Stromal cell of bone marrow (primary cell): Measurements from ENCODE around the gene PRKAR1A.
"Not testable (repeated sequence)": the region's sequence is repeated elsewhere in the genome, so short reads cannot be mapped to it uniquely, and the experiment has no call there.

Experiments used
- DNase-seq: peaks from one replicate; pipeline ENCODE4 v3.0.0-alpha.2; 2012; ENCODE audit warnings: low read depth

PRKAR1A gene

DNA sequence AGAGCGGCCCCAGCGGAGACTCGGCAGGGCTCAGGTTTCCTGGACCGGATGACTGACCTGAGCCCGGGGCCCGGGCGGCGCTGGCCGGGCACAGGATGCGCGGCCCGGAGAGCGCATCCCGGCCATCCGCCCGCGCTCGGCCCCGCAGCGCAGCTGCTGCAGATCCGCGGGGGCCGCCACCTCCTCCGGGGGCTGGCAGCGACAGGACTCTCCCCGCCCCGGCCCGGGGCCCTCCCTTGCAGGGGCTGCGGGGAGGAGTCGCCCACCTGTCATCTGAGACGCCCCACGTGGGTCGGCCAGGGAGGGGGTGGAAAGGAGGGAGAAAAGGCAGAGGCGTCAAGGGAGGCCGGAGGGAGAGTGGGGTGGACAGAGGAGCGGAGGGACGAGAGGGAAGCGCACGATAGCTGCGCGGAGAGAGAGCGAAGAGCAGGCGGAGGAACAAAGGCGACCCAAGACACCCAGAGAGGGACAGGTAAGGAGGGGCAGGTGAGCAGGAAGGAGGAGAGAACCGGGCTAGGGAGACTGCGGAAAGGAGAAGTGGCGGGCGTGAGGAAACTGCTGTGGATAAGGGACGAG lies 471 bp upstream of the PRKAR1A start:
- DNase-seq, result no peak

DNA sequence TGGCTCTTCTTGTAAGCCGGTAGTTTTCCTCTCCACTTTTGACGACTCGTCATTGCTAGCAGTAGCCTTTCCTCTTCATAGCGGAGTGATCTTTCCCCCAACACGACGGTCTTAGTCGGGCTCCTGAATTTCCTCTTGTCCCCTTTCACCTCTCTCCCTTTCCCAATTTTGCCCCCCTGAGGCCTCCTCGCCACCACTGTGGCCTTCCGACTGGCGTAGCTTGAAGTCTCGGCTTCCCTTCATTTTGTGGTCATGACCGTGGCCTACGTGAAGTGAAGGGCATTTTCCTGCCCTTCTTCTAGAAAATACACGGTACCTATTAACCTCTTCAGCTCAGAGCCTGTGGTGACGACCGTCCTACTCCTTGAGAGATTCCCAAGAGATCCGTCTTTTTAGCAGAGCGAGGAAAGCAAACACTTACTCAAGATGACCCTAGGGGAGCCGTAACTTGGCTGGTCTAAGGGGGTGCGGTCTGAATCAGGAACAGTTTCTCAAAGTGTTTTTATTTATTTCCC lies 787 bp downstream of the PRKAR1A start:
- DNase-seq, result no peak

DNA sequence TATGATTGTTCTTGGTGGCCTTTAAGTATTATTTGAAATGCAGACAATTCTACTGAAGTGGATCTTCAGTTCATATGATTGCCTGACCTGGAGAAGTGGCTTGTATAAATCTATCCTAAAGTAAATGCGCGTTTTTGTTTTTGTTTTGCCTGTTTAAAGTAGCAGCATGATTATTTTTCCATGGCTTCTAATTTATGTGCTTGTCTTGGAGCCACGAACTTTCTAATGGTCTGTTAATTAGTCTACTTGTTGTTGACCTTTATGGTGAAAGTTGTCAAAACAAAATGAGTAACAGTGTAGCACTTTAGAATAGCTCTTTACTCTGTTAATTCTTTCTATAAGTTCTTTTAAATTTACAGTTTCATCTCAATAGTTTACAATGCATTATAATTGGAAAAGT lies 1.7 kb downstream of the PRKAR1A start:
- DNase-seq, result no peak

DNA sequence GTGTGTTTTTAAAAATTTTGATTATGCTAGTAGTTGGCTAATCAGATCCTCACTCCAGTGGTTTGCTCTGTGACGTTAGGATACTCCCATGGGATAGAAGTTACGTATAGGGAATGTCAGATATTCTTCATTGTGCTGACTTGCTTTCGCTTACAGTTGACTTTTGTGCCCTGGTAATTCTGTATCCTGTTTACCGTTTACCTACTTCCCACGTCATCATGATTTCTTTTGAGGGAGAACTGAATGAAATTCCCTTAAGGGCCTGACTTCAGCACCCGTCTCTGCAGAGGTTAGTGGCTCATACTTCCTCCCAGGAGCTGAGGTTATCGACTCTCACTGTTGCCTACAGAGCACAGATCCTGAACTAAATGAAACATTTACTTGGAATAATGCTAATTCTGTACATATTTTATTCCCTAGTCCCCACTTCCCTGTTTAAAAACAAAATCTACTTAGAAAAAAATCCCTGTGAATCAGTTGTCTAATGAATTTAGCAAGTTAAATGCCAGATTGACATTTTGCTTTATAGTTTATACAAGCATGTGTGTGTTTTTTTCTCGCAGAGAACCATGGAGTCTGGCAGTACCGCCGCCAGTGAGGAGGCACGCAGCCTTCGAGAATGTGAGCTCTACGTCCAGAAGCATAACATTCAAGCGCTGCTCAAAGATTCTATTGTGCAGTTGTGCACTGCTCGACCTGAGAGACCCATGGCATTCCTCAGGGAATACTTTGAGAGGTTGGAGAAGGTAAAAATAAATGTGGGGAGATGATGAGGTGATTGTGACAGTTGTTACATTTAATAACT lies 2.8 kb downstream of the PRKAR1A start:
- peak; percentile 72 for DNase-seq

DNA sequence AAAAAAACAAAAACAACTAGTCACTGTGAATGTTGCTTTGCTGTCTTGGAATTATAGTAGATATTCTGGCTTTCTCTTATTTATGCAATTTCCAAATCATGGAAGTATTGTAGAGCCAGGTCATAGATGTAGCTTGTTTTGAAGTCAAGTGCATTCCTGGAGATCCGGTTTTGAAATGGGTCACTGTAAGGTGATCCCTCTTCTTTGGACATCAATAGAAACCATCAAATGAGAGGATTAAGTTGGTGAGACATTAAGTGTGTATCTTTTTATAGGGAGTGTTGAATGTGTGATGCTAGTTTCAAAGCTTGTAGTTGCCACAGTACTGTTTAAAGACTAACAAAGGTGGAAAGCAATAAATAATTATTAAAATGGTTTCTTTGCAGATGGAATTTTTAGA lies 4.5 kb downstream of the PRKAR1A start:
- no peak for DNase-seq

DNA sequence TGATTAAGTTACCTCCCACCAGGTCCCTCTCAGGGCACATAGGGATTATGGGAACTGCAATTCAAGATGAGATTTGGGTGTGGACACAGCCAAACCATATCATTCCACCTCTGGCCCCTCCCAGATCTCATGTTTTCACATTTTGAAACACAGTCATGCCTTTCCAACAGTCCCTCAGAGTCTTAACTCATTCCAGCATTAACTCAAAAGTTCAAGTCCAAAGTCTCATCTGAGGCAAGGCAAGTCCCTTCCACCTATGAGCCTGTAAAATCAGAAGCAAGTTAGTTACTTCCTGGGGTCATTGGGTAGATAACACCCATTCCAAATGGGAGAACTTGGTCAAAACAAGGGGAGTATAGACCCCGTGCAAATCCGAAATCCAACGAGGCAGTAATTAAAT lies 5.4 kb downstream of the PRKAR1A start:
- DNase-seq, result not testable (repeated sequence)

DNA sequence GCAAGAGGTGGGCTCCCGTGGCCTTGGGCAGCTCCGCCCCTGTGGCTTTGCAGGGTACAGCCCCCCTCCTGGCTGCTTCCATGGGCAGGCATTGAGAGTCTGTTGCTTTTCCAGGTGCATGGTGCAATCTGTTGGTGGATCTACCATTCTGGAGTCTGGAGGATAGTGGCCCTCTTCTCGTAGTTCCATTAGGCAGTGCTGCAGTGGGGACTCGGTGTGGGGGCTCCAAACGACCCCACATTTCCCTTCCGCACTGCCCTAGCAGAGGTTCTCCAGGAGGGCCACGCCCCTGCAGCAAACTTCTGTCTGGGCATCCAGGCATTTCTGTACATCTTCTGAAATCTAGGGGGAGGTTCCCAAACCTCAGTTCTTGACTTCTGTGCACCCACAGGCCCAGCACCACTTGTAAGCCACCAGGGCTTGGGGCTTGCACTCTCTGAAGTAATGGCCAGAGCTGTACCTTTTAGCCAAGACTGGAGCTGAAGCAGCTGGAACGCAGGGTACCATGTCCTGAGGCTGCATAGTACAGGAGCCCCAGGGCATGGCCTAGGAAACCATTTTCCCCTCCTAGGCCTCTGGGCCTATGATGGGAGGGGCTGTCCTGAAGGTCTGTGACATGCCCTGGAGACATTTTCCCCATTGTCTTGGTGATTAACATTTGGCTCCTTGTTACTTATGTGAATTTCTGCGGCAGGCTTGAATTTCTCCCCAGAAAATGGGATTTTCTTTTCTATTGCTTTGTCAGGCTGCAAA lies 6.0 kb downstream of the PRKAR1A start:
- DNase-seq, result no peak

DNA sequence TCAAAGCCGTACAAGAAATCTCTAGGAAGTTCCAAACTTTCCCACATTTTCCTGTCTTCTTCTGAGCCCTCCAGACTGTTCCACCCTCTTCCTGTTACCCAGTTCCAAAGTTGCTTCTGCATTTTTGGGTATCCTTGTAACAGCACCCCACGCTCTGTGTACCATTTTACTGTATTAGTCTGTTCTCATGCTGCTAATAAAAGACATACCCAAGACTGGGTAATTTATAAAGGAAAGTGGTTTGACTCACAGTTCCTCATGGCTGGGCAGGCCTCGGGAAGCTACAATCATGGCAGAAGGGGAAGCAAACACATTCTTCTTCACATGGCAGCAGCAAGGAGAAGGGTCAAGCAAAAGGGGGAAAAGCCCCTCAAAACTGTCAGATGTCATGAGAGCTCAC lies 6.8 kb downstream of the PRKAR1A start:
- DNase-seq, result not testable (repeated sequence)

DNA sequence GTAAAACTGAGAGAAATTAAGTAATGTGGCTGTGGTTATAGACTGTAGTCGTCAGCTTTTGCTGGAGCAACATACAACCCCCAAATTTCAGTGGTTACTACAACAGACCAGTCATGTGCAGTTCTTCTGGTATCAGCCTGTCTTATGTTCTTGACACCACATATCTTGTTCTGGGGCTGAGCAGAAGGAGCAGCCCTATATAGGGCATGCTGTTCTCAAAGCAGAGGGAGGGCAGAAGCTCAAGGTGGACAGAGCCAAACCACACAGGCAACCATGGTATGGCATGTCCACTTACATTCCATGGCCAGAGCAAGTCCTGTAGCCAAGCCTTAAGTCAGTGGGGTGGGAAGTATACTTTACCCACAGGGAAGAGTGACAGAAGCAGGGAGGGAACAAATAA lies 7.7 kb downstream of the PRKAR1A start:
- DNase-seq, result no peak

DNA sequence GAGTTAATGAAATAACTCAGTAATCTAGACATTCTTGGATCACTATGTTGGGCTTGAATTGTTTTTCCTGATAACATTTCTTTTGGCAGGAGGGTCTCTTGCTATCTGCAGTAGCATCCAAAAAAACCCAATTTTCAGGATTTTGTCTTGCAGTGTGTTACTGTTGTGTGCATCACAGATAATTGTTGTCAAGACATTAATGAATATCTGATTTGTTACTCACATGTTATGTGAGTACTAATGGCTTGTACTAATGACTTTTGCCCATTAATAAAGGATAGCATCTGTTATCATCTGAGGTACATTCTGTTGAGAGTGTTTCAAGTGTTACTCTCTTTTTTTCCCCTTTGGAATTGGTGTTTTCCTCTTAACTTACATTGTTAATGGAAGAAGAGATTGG lies 10.0 kb downstream of the PRKAR1A start:
- DNase-seq, result no peak

DNA sequence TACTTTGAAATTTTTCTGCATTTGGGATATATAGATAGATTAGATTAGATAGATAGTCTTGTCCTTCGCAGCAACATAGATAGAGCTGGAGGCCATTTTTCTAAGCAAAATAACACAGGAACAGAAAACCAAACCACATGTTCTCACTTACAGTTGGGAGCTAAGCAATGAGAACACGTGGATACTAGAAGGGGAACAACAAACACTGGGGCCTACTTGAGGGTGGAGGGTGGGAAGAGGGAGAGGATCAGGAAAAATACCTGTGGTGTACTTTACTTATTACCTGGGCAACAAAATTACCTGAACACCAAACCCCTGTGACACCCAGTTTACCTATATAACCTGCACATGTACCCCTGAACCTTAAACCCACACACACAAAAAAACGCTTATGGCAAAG lies 14.3 kb downstream of the PRKAR1A start:
- DNase-seq, result no peak

DNA sequence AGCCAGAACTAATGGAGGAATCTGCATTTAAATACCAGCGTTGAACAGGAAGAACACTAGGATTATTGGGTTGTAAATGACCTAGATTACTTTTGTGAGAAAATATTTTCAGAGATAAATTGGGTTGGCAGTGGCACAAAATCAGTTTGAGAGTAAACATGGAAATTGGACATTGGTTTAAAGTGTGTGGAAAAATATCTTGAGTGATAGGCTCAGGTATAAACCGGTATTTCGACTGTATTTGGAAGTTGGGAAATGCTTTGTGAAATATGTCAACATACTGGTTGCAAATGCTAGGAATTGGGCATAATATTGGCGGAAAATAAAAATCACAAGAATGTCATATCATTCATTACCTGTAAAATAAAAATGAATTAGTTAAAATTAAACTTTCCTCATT lies 15.1 kb downstream of the PRKAR1A start:
- DNase-seq, result no peak

DNA sequence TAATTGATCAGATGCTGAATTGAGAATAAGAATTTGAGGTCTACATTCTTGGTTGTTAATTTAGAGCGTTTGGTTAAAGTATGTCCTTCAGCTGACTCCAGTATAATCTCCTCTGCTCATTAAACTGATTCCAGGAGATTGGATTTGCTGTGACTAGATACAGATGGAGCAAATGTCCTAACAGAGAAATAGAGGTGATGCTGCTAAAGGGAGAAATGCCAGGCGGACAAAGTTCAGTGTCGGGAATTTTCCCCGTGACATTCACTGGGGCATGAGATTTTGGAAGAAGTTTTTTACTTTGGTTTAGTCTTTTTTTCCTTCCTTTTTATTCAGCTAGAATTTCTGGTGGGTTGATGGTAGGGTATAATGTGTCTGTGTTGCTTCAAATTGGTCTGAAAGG lies 19.0 kb downstream of the PRKAR1A start:
- no peak for DNase-seq

DNA sequence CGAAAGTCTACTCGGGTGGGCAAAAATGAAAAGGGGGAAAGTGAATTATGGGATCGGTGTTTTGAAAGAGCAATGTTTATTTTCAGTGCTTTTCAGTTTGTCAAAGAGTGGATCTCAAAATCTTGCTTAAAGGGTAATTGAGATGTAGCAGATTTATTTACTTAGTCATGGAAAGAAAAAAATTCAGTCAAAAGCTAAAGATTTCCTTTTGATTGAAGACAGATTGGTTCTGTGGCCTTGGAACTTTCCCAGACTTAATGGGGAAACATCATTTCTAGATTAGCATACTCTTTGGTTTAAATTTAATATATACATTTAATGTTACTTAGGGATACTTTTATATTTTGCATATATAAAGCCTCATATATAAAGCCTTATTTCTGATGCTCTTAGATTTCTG lies 20.6 kb downstream of the PRKAR1A start:
- DNase-seq, result no peak

DNA sequence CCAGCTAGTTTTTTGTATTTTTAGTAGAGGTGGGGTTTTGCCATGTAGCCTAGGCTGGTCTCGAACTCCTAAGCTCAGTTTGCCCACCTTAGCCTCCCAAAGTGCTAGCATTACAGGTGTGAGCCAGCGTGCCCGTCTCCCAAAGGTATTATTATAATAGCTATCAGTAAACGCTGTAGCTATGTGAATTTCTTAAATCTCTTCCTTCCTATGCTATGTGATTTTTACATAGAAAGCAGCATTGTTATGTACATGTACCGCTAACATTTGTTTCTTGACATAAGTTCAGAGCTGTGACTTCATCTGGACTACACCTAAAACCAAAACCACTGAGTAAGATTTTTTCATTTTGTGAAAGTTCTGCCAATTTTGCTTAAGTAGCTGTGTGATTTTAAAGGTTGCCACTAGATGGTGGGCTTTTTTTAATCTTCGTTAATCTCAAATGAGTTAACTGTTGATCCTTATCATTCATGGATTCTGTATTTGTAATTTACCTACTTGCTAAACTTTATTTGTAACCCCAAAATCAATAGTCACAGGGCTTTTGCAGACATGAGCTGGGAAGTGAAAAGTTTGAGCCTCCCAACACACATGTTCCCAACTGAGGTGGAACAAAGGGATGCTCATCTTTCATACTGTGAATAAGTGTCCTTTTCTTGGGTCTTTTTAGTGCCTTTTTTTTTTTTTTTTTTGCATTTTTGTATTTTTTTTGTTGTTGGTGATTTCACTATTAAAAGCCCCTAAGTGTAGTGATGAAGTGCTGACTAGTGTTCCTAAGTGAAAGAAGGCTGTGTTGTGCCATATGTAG lies 21.9 kb downstream of the PRKAR1A start:
- DNase-seq, result peak; percentile 75

DNA sequence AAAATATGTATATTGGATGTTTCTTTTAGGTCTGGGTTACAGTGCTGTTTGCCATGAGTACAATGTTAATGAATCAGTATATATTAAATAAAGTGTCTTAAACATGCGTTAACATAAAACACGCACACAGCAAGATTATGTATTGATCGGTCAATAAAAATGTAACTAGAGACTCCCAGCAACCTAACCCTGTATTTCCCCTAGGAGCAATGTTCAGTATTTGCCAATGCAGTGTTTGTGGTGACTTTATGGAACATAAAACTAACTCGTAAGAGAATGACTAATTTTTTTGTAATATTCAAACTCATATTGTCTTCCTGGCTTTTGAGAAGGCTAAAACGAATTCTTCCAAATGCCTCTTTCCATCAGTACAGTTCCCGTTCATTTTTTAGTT lies 22.5 kb downstream of the PRKAR1A start:
- peak; percentile 49 for DNase-seq

DNA sequence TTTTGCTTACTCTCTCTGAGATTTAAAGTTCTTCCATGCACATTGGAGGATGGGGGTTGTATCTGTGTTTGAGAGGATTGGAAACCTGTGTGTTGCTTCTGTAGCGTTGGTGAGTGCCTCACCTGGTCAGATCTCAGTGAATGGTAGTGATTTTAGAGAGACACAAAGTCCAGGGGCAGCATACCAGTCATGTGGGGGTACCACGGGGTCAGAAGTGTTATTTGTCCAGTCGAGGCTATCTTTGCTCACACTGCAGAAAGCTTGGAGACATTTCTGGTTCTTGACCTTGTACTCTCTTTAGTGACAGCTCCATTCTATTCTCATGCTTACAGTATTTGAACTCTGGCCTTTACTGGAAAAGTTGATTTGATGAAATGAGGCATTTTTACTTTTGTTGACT lies 23.7 kb downstream of the PRKAR1A start:
- DNase-seq, result no peak

DNA sequence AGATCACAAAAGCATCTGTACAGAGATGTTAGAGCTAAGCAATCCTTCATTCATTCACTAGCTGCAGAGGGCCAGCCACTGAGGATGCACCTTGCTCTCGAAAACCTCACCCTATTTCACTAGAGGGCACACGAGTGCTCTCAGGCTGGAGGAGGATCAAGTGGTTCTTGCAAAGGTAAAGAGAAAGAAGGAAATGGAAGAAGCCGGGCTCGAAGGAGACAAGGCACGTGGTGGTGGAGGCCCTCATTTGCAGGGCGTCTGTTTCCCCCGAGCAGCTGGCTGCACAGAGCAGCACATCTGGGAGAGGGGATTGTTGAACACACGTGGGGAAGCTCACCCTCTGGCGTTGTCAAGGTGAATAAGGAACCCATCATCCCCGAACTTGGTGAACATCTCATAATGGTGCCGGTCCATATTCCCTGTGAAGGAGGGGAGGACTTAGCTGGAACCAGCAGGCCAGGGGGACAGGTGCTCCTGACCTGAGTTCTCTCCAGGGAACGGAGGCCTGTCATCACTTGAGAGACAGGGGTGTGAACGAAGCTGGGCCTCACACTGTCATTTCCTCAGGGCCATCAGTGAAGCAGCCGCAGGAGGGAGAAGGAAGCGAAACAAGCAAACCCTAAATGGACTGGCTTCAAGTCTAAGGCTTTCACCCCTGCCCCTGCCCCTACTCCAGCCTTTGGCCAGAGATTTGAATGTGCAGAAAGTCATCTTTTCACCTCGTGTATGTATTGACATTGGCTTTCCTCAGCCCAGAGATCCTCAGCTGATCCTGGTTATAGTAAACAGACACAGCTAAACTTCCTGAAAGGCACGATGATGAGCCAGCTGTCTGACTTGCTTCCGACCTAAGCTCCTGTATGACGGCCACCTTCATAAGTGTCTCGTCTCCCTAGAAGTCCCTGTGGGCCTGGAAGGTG lies 27.6 kb downstream of the PRKAR1A start:
- DNase-seq, result no peak

DNA sequence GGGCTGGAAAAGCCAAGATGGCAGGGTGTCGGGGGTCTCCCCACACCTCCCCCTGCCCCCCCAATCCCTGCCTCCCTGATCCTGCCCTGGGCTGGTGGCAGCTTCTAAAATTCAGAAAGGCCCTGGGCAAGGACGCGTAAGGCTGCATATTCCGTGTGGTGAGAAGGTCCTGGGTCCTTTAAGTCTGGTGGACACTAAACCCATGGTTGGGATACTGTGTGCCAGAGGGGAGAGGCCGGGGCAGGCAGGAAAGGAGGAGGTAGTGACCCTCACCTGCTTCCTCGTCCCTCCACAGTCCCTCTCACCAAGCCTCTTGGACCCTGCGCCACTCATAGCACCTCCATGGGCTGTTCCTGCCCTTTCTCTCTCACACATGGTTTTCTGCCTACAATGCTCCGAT lies 28.8 kb downstream of the PRKAR1A start:
- no peak for DNase-seq

DNA sequence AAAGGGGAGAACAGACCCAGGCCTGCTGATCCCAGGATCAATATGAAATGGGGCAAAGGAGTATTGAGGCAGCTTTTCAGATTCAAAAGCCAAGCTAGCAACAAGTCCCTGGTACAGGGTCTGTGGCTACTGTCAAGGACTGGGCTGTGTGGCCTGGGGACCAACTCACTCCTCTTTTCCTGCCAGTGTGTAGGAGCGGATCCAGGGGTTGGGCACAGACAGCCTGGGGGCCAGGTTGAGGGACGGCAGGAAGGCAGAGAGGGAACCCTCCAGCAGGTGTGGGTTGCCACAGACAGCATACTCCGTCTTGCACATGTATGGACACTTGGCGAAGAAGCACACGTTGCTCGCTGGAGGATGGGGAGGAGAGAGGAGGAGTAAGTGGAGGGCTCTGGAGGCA lies 29.6 kb downstream of the PRKAR1A start:
- no peak for DNase-seq
